GM10248 (cell line): ENCODE results near the gene C17orf50.
A peak's percentile ranks its signal among the peaks of the same experiment; 100 is the strongest.

ENCODE experiments used
- CTCF ChIA-PET: fragments of 300-600 bp; sonication (Branson Sonifier 250); formaldehyde crosslinking; extraction: SDS; loops from one replicate; lab custom pipeline; 2021; ENCODE audit warnings: antibody characterized with exemption; lab: Yijun Ruan, JAX
- POLR2A ChIA-PET: fragments of 350-650 bp; sonication (Branson Sonifier 250); formaldehyde crosslinking; extraction: SDS; loops from one replicate; lab custom pipeline; 2020; ENCODE audit warnings: antibody characterized with exemption; lab: Yijun Ruan, JAX
- DNase-seq: peaks from one replicate; pipeline ENCODE4 v3.0.0; 2012; ENCODE audit errors: extremely low spot score
- TF ChIP-seq, protein P1 (sequence below): IDR thresholded peaks from 2 replicates; pipeline ENCODE4 v1.5.1; 2012; ENCODE audit warnings: mild to moderate bottlenecking, low read depth; ENCODE audit errors: extremely low read depth, missing control alignments, control extremely low read depth

C17orf50 gene

DNA sequence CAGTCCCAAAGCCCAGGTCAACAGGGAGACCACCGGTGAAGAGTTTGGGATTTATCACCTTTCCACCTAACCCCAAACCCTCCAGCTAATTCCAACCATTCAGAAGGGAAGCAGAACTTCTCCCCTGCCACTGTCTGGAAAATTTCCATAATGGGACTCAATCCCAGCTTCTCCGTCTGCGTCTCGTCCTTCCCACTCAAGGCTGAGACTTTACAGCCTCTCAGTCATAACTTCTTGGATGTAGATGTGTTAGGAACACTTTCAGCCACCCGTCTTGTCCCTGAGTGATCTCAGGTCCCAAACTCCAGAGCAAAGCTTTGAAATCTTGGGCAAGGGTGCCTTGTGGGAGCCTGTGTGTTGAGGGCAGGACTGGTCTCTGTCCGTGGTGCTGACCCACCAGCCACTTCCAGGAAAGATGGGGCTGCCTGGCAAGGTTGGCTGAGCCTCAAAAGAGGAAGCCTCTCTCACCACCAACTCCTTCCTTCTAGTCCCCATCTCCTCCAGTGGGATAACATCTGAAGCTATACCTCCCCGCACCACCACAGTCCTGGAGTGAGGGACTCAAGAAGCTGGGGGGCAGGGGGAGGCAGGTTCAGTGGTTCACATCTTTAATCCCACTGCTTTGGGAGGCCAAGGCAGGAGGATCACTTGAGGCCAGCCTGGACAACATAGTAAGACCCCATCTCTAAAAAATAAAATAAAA lies 16.9 kb upstream of the C17orf50 start:
- ChIA-PET CTCF (interaction anchor here (1.3 to 8.1 kb wide), 4 partner anchors 20 to 135 kb away, joined by 3 to 107 read pairs (median 6); no protein-coding TSS in a partner anchor), POLR2A (interaction anchor here (0.8 kb wide), 1 partner anchor 24 kb away, joined by 3 read pairs; no protein-coding TSS in a partner anchor)
- TF ChIP-seq, protein P1, sequence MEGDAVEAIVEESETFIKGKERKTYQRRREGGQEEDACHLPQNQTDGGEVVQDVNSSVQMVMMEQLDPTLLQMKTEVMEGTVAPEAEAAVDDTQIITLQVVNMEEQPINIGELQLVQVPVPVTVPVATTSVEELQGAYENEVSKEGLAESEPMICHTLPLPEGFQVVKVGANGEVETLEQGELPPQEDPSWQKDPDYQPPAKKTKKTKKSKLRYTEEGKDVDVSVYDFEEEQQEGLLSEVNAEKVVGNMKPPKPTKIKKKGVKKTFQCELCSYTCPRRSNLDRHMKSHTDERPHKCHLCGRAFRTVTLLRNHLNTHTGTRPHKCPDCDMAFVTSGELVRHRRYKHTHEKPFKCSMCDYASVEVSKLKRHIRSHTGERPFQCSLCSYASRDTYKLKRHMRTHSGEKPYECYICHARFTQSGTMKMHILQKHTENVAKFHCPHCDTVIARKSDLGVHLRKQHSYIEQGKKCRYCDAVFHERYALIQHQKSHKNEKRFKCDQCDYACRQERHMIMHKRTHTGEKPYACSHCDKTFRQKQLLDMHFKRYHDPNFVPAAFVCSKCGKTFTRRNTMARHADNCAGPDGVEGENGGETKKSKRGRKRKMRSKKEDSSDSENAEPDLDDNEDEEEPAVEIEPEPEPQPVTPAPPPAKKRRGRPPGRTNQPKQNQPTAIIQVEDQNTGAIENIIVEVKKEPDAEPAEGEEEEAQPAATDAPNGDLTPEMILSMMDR = no peak
- no peak for DNase-seq

DNA sequence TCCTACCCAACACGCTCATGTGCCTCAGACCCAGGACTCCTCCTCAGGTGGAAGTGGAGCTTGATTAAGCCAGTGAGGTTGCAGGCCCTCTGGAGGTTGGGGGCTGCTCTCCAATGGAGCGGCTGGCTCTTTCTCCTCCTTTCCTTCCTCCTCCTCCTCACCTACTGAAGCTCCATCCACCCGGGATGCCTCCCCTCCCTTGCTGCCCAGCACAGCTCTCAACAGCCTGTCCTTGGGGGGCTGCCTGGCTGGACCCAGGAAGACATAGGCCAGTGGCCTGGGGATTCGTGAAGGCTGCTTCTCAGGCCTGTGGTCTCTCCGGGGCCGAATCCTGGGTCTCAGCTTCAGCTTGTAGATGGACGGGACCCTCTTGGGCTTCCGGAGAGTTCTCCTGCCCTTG lies 15.9 kb upstream of the C17orf50 start:
- POLR2A ChIA-PET = no interaction called here
- TF ChIP-seq, protein P1 = no peak
- DNase-seq = no peak
- CTCF ChIA-PET = interaction anchor here (1.2 to 8.1 kb wide), 6 partner anchors 12 to 626 kb away, joined by 3 to 107 read pairs (median 5); no protein-coding TSS in a partner anchor

DNA sequence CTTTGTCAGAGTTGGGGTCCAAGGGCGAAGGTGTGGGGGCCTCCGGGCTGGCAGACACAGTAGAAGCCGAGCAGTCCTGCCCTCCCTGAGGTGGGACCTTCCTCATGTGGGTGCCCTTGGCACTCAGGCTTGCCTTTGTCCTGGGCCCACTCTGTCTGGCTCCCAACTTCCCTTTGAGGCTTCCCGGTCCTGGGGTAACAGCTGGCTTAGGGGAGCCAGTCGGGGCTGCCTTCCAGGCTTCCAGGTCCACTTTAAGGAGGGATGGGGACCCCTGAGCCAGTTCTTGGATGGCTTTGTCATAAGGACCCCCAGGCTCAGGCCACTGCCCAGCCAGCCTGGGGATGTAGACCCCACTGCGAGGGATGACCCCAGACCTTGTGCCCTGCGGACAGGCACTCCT lies 15.4 kb upstream of the C17orf50 start:
- ChIA-PET POLR2A (interaction anchor here (0.6 kb wide), 1 partner anchor 324 kb away, joined by 5 read pairs; no protein-coding TSS in a partner anchor), CTCF (interaction anchor here (1.2 to 8.1 kb wide), 4 partner anchors 12 to 627 kb away, joined by 3 to 107 read pairs (median 5); no protein-coding TSS in a partner anchor)
- DNase-seq = no peak
- TF ChIP-seq, protein P1 = no peak

DNA sequence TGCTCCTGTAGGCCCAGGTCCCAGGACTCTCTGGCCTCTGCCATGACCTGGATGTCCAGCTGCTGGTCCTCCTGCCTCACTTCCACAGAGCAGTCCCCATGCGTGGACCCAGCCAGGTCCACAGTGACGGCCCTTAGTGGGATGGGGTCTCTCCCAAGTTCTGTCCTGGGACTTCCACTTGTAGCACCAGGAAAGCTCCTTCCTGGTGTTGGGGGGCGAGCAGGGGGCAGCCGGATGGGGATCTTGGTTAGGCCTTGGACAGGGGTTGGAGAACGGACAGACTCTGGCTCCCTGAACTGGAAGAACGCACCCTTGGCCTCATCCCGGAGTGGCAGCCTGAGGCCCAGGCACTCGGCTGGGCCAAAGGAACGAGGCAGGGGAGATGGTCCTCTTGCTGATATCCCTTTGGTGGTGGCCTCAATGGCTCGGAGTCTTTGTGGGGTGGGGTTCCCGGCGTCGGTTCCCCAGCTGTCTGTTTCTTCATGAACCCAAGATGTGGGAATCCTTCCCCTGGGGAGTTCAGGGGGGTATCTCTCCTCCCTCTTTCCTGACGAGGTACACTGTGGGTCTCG lies 14.9 kb upstream of the C17orf50 start:
- CTCF ChIA-PET = interaction anchor here (1.2 to 8.1 kb wide), 8 partner anchors 13 to 727 kb away, joined by 3 to 107 read pairs (median 10); partner anchors contain the start of gene C17orf50
- POLR2A ChIA-PET = interaction anchor here (0.6 kb wide), 1 partner anchor 324 kb away, joined by 5 read pairs; no protein-coding TSS in a partner anchor
- TF ChIP-seq, protein P1 = no peak
- no peak for DNase-seq

DNA sequence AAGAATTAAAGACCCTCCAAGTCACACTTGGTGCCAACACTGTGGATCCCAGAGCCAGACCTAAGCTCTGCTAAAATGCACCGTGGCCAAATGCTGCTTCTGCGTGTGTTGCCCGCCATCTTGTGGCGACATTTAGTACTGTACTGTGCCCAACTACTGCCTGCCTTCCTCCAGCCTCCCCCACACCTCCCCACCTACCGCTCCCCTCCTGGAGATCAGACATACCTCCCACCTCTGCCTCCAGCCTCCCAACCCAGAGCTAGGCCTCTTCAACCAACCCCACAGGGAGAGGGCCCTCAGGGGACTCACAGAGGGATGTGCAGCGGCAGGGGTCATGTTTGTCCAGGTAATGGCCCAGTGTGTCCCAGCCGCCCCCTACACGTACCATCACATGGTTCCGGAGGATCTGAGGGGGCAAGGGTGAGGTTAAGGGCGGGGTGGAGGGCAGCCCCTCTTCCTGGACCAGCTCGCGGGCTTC lies 13.1 kb upstream of the C17orf50 start:
- peak; percentile 88 for DNase-seq
- ChIA-PET POLR2A (interaction anchor here (0.5 to 0.6 kb wide), 2 partner anchors 136 to 748 kb away, joined by 4 read pairs; no protein-coding TSS in a partner anchor), CTCF (interaction anchor here (0.6 to 8.1 kb wide), 65 partner anchors 8 to 1547 kb away, joined by 3 to 107 read pairs (median 4); partner anchors contain the start of genes C17orf50, MMP28, RAD51D and RASL10B)
- TF ChIP-seq, protein P1 = peak; percentile 85

DNA sequence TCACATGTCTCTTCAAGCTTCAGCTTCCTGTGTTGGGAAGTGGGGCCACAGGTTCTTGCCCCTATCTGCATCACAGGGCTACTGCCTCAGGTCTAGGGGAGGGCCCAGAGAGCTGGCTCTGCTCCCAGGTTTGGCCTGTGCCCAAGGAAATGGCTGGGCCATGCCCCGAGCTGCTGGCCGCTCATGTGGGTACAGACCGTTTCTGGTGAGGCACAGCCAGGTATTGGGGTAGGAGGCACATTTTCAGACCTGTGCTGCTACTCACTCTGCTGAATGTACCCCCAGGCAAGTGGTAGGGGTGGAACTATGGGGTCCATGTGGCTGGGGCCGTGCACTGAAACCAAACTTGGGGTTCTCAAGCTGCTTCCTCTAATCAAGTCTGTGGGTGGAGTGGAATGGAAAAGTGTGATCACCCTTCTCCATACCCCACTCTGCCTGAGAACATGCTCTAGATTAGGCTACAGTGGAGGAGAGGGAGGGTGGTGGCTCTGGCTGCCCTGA lies 12.3 kb upstream of the C17orf50 start:
- TF ChIP-seq, protein P1 = no peak
- CTCF ChIA-PET = interaction anchor here (0.9 to 8.1 kb wide), 26 partner anchors 11 to 740 kb away, joined by 3 to 107 read pairs (median 8); partner anchors contain the start of genes C17orf50 and RASL10B
- no peak for DNase-seq
- POLR2A ChIA-PET = no interaction called here
